ENCODE data around the gene ITPR1.

ITPR1 gene

GRCh38 chr3:4615750-4616149 lies 122.6 kb downstream of the ITPR1 start:
- CTCF ChIA-PET, result no interaction called here

GRCh38 chr3:4623421-4623999 lies 130.4 kb downstream of the ITPR1 start:
- ChIA-PET POLR2A (no interaction called here), CTCF (interaction anchor here (0.8 kb wide), 1 partner anchor 10 kb away, joined by 4 read pairs; no protein-coding TSS in a partner anchor)
- TF ChIP-seq CTBP1 (IDR thresholded peaks at IDR 0.05; ENCODE audit: borderline replicate concordance) (no peak), ZNF384 (IDR thresholded peaks at IDR 0.05) (no peak), HDGF (IDR thresholded peaks at IDR 0.05; ENCODE audit: borderline replicate concordance) (no peak), ARNT (IDR thresholded peaks at IDR 0.05) (no peak), FOXM1 (IDR thresholded peaks at IDR 0.05; ENCODE audit: borderline replicate concordance) (no peak), FOXK2 (IDR thresholded peaks at IDR 0.05) (no peak), SP1 (IDR thresholded peaks at IDR 0.05) (no peak), BHLHE40 (IDR thresholded peaks at IDR 0.05; ENCODE audit: borderline replicate concordance) (no peak), SUZ12 (IDR thresholded peaks at IDR 0.05) (no peak), LEF1 (IDR thresholded peaks at IDR 0.05; ENCODE audit: borderline replicate concordance) (no peak), FOXA1 (IDR thresholded peaks at IDR 0.05) (no peak), L3MBTL2 (conservative IDR thresholded peaks at IDR 0.05) (no peak), ELF4 (IDR thresholded peaks at IDR 0.05) (no peak), TARDBP (IDR thresholded peaks at IDR 0.05) (no peak), NFRKB (IDR thresholded peaks at IDR 0.05) (no peak)
- TF ChIP-seq, protein P1, sequence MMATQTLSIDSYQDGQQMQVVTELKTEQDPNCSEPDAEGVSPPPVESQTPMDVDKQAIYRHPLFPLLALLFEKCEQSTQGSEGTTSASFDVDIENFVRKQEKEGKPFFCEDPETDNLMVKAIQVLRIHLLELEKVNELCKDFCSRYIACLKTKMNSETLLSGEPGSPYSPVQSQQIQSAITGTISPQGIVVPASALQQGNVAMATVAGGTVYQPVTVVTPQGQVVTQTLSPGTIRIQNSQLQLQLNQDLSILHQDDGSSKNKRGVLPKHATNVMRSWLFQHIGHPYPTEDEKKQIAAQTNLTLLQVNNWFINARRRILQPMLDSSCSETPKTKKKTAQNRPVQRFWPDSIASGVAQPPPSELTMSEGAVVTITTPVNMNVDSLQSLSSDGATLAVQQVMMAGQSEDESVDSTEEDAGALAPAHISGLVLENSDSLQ (IDR thresholded peaks at IDR 0.05), result no peak
- DNase-seq (ENCODE audit: extremely low spot score), result no peak

More at GRCh38 chr3:4615750-4616149, 122.6 kb downstream of the ITPR1 start:
- no peak for TF ChIP-seq ELF4 (IDR thresholded peaks at IDR 0.05)
- TF ChIP-seq HDGF (IDR thresholded peaks at IDR 0.05; ENCODE audit: borderline replicate concordance), result no peak
- no peak for TF ChIP-seq SP1 (IDR thresholded peaks at IDR 0.05)
- no peak for TF ChIP-seq SUZ12 (IDR thresholded peaks at IDR 0.05)
- no peak for TF ChIP-seq LEF1 (IDR thresholded peaks at IDR 0.05; ENCODE audit: borderline replicate concordance)
- no peak for DNase-seq (ENCODE audit: extremely low spot score)
- POLR2A ChIA-PET, result no interaction called here

GRCh38 chr3:4627651-4628375 lies 134.7 kb downstream of the ITPR1 start:
- POLR2A ChIA-PET, result no interaction called here
- no peak for DNase-seq (ENCODE audit: extremely low spot score)
- TF ChIP-seq HDGF (IDR thresholded peaks at IDR 0.05; ENCODE audit: borderline replicate concordance) (no peak), FOXK2 (IDR thresholded peaks at IDR 0.05) (no peak), SUZ12 (IDR thresholded peaks at IDR 0.05) (no peak), ZNF384 (IDR thresholded peaks at IDR 0.05) (no peak), BHLHE40 (IDR thresholded peaks at IDR 0.05; ENCODE audit: borderline replicate concordance) (no peak), FOXA1 (IDR thresholded peaks at IDR 0.05) (no peak), ARNT (IDR thresholded peaks at IDR 0.05) (no peak), FOXM1 (IDR thresholded peaks at IDR 0.05; ENCODE audit: borderline replicate concordance) (no peak), ELF4 (IDR thresholded peaks at IDR 0.05) (no peak), TARDBP (IDR thresholded peaks at IDR 0.05) (no peak), NFRKB (IDR thresholded peaks at IDR 0.05) (no peak), LEF1 (IDR thresholded peaks at IDR 0.05; ENCODE audit: borderline replicate concordance) (no peak), CTBP1 (IDR thresholded peaks at IDR 0.05; ENCODE audit: borderline replicate concordance) (no peak), L3MBTL2 (conservative IDR thresholded peaks at IDR 0.05) (no peak)
- TF ChIP-seq, protein P1 (IDR thresholded peaks at IDR 0.05), result no peak
- CTCF ChIA-PET, result interaction anchor here (0.7 to 0.9 kb wide), 2 partner anchors 12 to 142 kb away, joined by 3 to 8 read pairs; no protein-coding TSS in a partner anchor

DNA sequence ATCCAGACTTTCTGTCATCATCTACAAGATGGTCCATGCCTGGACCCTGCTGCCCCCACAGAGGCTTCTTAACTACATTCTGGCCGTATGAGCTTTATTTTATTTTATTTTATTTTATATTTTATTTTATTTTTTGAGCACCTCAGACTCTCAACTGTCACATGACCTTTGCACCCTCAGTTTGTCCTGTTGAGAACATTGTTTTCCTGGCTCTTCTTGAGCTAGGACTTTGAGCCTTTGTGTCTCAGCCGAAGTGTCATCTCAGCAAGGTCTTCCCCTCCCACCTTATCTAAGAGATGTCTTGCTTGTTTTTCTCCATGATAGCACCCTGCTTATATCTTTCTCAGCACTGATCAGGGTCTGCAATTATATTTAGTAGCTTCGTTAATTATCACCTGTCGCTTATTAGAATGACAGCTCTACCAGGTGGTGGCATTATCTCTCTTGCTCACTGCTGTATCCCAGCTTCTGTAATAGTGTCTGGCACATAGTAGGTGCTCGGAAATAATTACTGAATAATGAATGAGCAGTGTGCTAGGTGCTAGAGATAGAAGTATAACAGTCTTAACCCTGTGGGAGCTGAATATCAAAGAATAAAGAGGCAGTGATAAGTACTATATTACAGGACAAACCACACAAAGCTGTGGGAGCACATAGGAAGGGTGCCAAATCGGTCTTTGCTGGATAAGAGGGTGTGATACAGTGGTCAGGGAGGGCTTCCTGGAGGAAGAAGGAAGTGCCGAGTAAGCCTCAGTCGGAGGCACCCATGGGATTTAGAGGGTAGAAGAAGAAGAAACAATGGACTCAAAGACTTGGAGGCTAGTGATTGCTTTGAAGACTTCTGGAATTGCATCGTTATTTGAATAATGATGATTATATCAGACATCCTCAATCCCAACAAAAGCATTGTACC lies 136.2 kb downstream of the ITPR1 start:
- no peak for DNase-seq (ENCODE audit: extremely low spot score)
- ChIA-PET CTCF (interaction anchor here (0.6 kb wide), 1 partner anchor 41 kb away, joined by 3 read pairs; no protein-coding TSS in a partner anchor), POLR2A (no interaction called here)
- TF ChIP-seq NFRKB (IDR thresholded peaks at IDR 0.05), result no peak
- TF ChIP-seq BHLHE40 (IDR thresholded peaks at IDR 0.05; ENCODE audit: borderline replicate concordance), result no peak
- no peak for TF ChIP-seq ARNT (IDR thresholded peaks at IDR 0.05)
- TF ChIP-seq SP1 (IDR thresholded peaks at IDR 0.05), result no peak
- no peak for TF ChIP-seq CTBP1 (IDR thresholded peaks at IDR 0.05; ENCODE audit: borderline replicate concordance)
- TF ChIP-seq TARDBP (IDR thresholded peaks at IDR 0.05), result no peak
- no peak for TF ChIP-seq ZNF384 (IDR thresholded peaks at IDR 0.05)
- no peak for TF ChIP-seq L3MBTL2 (conservative IDR thresholded peaks at IDR 0.05)
- no peak for TF ChIP-seq HDGF (IDR thresholded peaks at IDR 0.05; ENCODE audit: borderline replicate concordance)
- TF ChIP-seq FOXA1 (IDR thresholded peaks at IDR 0.05), result no peak
- no peak for TF ChIP-seq ELF4 (IDR thresholded peaks at IDR 0.05)

GRCh38 chr3:4633078-4634004 lies 140.2 kb downstream of the ITPR1 start:
- ChIA-PET CTCF (interaction anchor here (0.6 to 2.4 kb wide), 14 partner anchors 9 to 282 kb away, joined by 3 to 20 read pairs (median 3); no protein-coding TSS in a partner anchor), POLR2A (interaction anchor here (1.0 kb wide), 1 partner anchor 140 kb away, joined by 6 read pairs; the partner anchor contains the start of gene ITPR1)
- TF ChIP-seq SUZ12 (IDR thresholded peaks at IDR 0.05) (no peak), ARNT (IDR thresholded peaks at IDR 0.05) (no peak), TARDBP (IDR thresholded peaks at IDR 0.05) (no peak), LEF1 (IDR thresholded peaks at IDR 0.05; ENCODE audit: borderline replicate concordance) (no peak), ELF4 (IDR thresholded peaks at IDR 0.05) (no peak), FOXK2 (IDR thresholded peaks at IDR 0.05) (no peak), HDGF (IDR thresholded peaks at IDR 0.05; ENCODE audit: borderline replicate concordance) (no peak), BHLHE40 (IDR thresholded peaks at IDR 0.05; ENCODE audit: borderline replicate concordance) (no peak), CTBP1 (IDR thresholded peaks at IDR 0.05; ENCODE audit: borderline replicate concordance) (no peak), SP1 (IDR thresholded peaks at IDR 0.05) (no peak), FOXA1 (IDR thresholded peaks at IDR 0.05) (no peak), L3MBTL2 (conservative IDR thresholded peaks at IDR 0.05) (no peak), ZNF384 (IDR thresholded peaks at IDR 0.05) (no peak), NFRKB (IDR thresholded peaks at IDR 0.05) (no peak), FOXM1 (IDR thresholded peaks at IDR 0.05; ENCODE audit: borderline replicate concordance) (no peak)
- TF ChIP-seq, protein P1 (IDR thresholded peaks at IDR 0.05), result no peak
- DNase-seq (ENCODE audit: extremely low spot score), result peak; percentile 62

Data from HEK293T (cell line).